Thoracic aorta (tissue), 2 donors: ENCODE data around the gene PRLR. TPM values are rescaled to one million over a fixed set of nuclear protein-coding genes. Genes with fewer than 3 reads are reported as not detected.
"Not testable (repeated sequence)": the region's sequence is repeated elsewhere in the genome, so short reads cannot be mapped to it uniquely, and the experiment has no call there.

Experiments used
- ATAC-seq: fragments of 150-250 bp; one replicate; pipeline ENCODE4 v1.8.0; 2017; ENCODE audit warnings: low read depth; ENCODE audit not compliant: insufficient number of reproducible peaks, low FRiP score
- DNase-seq: peaks from one replicate; pipeline ENCODE4 v3.0.0-alpha.2; 2020; ENCODE audit warnings: low spot score
- H3K27ac ChIP-seq, 2 donors: fragments of 200-600 bp; sonication (generic); 1 replicate in 1 of 2; 2 replicates in 1 of 2; pipeline ENCODE4 v1.5.1; 2016; ENCODE audit warnings: mild to moderate bottlenecking in 2 of 2, moderate library complexity in 2 of 2
- H3K27me3 ChIP-seq: fragments of 200-600 bp; sonication (generic); replicated peaks from 2 replicates; pipeline ENCODE4 v1.6.0; 2016; ENCODE audit warnings: mild to moderate bottlenecking; ENCODE audit not compliant: insufficient read depth
- H3K36me3 ChIP-seq: fragments of 200-600 bp; sonication (generic); one replicate; pipeline ENCODE4 v1.5.1; 2016
- H3K4me1 ChIP-seq, 2 donors: fragments of 200-600 bp; sonication (generic); 1 replicate in 1 of 2; 2 replicates in 1 of 2; pipeline versions ENCODE4 v1.5.1 to v1.6.0; 2016; ENCODE audit warnings: low read depth in 2 of 2, mild to moderate bottlenecking in 1 of 2; ENCODE audit not compliant: control insufficient read depth in 1 of 2
- H3K4me3 ChIP-seq: fragments of 200-600 bp; sonication (generic); 2 replicates; pipeline ENCODE4 v1.5.1; 2016; ENCODE audit warnings: mild to moderate bottlenecking
- H3K9me3 ChIP-seq: fragments of 200-600 bp; sonication (generic); 2 replicates; pipeline ENCODE4 v1.5.1; 2016
- CTCF ChIP-seq: fragments of 200-600 bp; sonication (generic); IDR thresholded peaks from one replicate; pipeline ENCODE4 v1.5.1; 2019; ENCODE audit warnings: antibody characterized with exemption
- total RNA-seq, 2 donors: library from RNA; depleted of rRNA; stranded (reverse); fragments of >200 nt; gene quantifications; one replicate each; pipeline versions ENCODE4 v1.1.0 to v1.2.3, GENCODE V29; 2016

PRLR gene
- total RNA-seq, 2 donors from 2014 or later, result 0.71 to 2.6 TPM

GRCh38 chr5:35038891-35039290 lies 191.4 kb downstream of the PRLR start:
- ATAC-seq, result no peak

GRCh38 chr5:35036536-35036935 lies 193.8 kb downstream of the PRLR start:
- no peak overlapping the region for H3K27ac ChIP-seq
- ATAC-seq (no peak), DNase-seq (no peak)
- H3K9me3 ChIP-seq, result no peaks in the 10 kb centered on the region
- no peak overlapping the region for H3K4me3 ChIP-seq
- no peak for TF ChIP-seq CTCF
- H3K4me1 ChIP-seq, result no peaks in the 10 kb centered on the region
- H3K36me3 ChIP-seq, result no peaks in the 10 kb centered on the region
- no peaks in the 10 kb centered on the region for H3K27me3 ChIP-seq

More at GRCh38 chr5:35038891-35039290, 191.4 kb downstream of the PRLR start:
- H3K36me3 ChIP-seq, result no peaks in the 10 kb centered on the region
- no peaks in the 10 kb centered on the region for H3K9me3 ChIP-seq
- H3K4me3 ChIP-seq, result no peak overlapping the region
- no peak for TF ChIP-seq CTCF
- H3K27ac ChIP-seq, result no peak overlapping the region
- H3K27me3 ChIP-seq, result no peaks in the 10 kb centered on the region
- DNase-seq, result no peak
- no peaks in the 10 kb centered on the region for H3K4me1 ChIP-seq

GRCh38 chr5:35035929-35036328 lies 194.4 kb downstream of the PRLR start:
- DNase-seq, result not testable (repeated sequence)

GRCh38 chr5:35035271-35035670 lies 195.0 kb downstream of the PRLR start:
- Histone ChIP-seq H3K4me1 (no peaks in the 10 kb centered on the region), H3K4me3 (no peak overlapping the region), H3K27ac (no peak overlapping the region), H3K9me3 (no peaks in the 10 kb centered on the region), H3K27me3 (no peaks in the 10 kb centered on the region), H3K36me3 (no peaks in the 10 kb centered on the region)
- ATAC-seq (no peak), DNase-seq (no peak)
- no peak for TF ChIP-seq CTCF

More at GRCh38 chr5:35035929-35036328, 194.4 kb downstream of the PRLR start:
- not testable (repeated sequence) for H3K9me3 ChIP-seq, H3K4me3 ChIP-seq, H3K4me1 ChIP-seq, H3K27ac ChIP-seq, H3K36me3 ChIP-seq, H3K27me3 ChIP-seq, ATAC-seq

- no peak overlapping the region for H3K4me3 ChIP-seq
- DNase-seq (no peak), ATAC-seq (no peak)
- no peaks in the 10 kb centered on the region for H3K9me3 ChIP-seq
- H3K27me3 ChIP-seq, result no peaks in the 10 kb centered on the region
- no peaks in the 10 kb centered on the region for H3K36me3 ChIP-seq
- no peak overlapping the region for H3K27ac ChIP-seq
- no peak for TF ChIP-seq CTCF
- no peaks in the 10 kb centered on the region for H3K4me1 ChIP-seq
Observed at GRCh38 chr5:35032356-35032755, 197.9 kb downstream of the PRLR start.

- ATAC-seq (no peak), DNase-seq (no peak)
- TF ChIP-seq CTCF, result no peak
- Histone ChIP-seq H3K27ac (no peak overlapping the region), H3K4me1 (no peaks in the 10 kb centered on the region), H3K4me3 (no peak overlapping the region), H3K9me3 (no peaks in the 10 kb centered on the region), H3K36me3 (no peaks in the 10 kb centered on the region), H3K27me3 (no peaks in the 10 kb centered on the region)
Observed at GRCh38 chr5:35031276-35031675, 199.0 kb downstream of the PRLR start.
